Natural killer cell (primary cell): Measurements from ENCODE around the gene JPT2. TPM values are rescaled to one million over a fixed set of nuclear protein-coding genes. Genes with fewer than 3 reads are reported as not detected.

Experiments
- ATAC-seq, 3 donors: fragments of 150-1000 bp in 2 of 3; fragments of 200-7000 bp in 1 of 3; cut with Tn5 transposase; 1 replicate in 1 of 3; 2 replicates in 2 of 3; pipeline ENCODE4 v1.10.0; 2021; ENCODE audit warnings: mild to moderate bottlenecking in 2 of 3, moderate library complexity in 2 of 3
- DNase-seq, 2 donors: peaks; one replicate each; pipeline versions ENCODE4 v3.0.0 to v3.0.0-alpha.2; 2013 to 2021; ENCODE audit warnings: mixed read lengths in 1 of 2
- H3K27ac ChIP-seq: one replicate; pipeline ENCODE4 v1.5.1; 2013; ENCODE audit warnings: mild to moderate bottlenecking, low read length
- H3K27me3 ChIP-seq: one replicate; pipeline ENCODE4 v1.6.1; 2013; ENCODE audit warnings: low read length; ENCODE audit not compliant: control insufficient read depth, insufficient read depth
- H3K36me3 ChIP-seq: one replicate; pipeline ENCODE4 v1.6.1; 2013; ENCODE audit warnings: low read length; ENCODE audit not compliant: control insufficient read depth, insufficient read depth
- H3K4me1 ChIP-seq: one replicate; pipeline ENCODE4 v1.6.1; 2013; ENCODE audit warnings: low read length; ENCODE audit not compliant: control insufficient read depth, insufficient read depth
- H3K4me3 ChIP-seq: one replicate; pipeline ENCODE4 v1.5.1; 2013; ENCODE audit warnings: low read length
- H3K9me3 ChIP-seq: one replicate; pipeline ENCODE4 v1.6.1; 2013; ENCODE audit warnings: low read length; ENCODE audit not compliant: control insufficient read depth, insufficient read depth
- H3K27ac Mint-ChIP-seq, 2 donors: one replicate each; pipeline ENCODE4 v1.8.0; 2022; ENCODE audit warnings: mild to moderate bottlenecking in 2 of 2, mixed read lengths in 2 of 2, moderate library complexity in 1 of 2
- H3K27me3 Mint-ChIP-seq, 2 donors: one replicate each; pipeline ENCODE4 v1.8.0; 2022; ENCODE audit warnings: low read depth in 2 of 2, mixed read lengths in 2 of 2
- H3K36me3 Mint-ChIP-seq: one replicate; pipeline ENCODE4 v1.8.0; 2022; ENCODE audit warnings: mixed read lengths
- H3K4me1 Mint-ChIP-seq, 2 donors: one replicate each; pipeline ENCODE4 v1.8.0; 2022; ENCODE audit warnings: mixed read lengths in 2 of 2
- H3K4me3 Mint-ChIP-seq: one replicate; pipeline ENCODE4 v1.8.0; 2022; ENCODE audit warnings: mild to moderate bottlenecking, moderate library complexity, mixed read lengths
- H3K9me3 Mint-ChIP-seq, 2 donors: one replicate each; pipeline ENCODE4 v1.8.0; 2022; ENCODE audit warnings: mixed read lengths in 2 of 2
- WGBS: methylation state at CpG from one replicate; pipeline ENCODE4 v1.1.7; 2013; ENCODE audit warnings: missing lambda C conversion rate; ENCODE audit not compliant: insufficient coverage; 5-methylcytosine and 5-hydroxymethylcytosine counted together
- intact Hi-C: fragments of 100-400 bp; cut with micrococcal nuclease; formaldehyde crosslinking; loops from one replicate; pipeline ENCODE4 v1.14.2; 2022
- total RNA-seq, 4 donors: library from RNA; stranded (reverse); fragments of 120-200 nt in 1 of 4; gene quantifications; one replicate each; pipeline versions ENCODE4 v1.2.3 to v1.2.4, GENCODE V29; 2013 to 2022
- TF ChIP-seq, protein P1 (sequence below): fragments of 200-600 bp; IDR thresholded peaks from one replicate; pipeline ENCODE4 v1.8.0; 2022; ENCODE audit warnings: antibody characterized with exemption

The JPT2 gene
- total RNA-seq, 3 donors from 2014 or later (not counting 1 experiment from before 2014, with no cell fraction given): 12.2 to 28.4 (median 14.2) TPM

DNA sequence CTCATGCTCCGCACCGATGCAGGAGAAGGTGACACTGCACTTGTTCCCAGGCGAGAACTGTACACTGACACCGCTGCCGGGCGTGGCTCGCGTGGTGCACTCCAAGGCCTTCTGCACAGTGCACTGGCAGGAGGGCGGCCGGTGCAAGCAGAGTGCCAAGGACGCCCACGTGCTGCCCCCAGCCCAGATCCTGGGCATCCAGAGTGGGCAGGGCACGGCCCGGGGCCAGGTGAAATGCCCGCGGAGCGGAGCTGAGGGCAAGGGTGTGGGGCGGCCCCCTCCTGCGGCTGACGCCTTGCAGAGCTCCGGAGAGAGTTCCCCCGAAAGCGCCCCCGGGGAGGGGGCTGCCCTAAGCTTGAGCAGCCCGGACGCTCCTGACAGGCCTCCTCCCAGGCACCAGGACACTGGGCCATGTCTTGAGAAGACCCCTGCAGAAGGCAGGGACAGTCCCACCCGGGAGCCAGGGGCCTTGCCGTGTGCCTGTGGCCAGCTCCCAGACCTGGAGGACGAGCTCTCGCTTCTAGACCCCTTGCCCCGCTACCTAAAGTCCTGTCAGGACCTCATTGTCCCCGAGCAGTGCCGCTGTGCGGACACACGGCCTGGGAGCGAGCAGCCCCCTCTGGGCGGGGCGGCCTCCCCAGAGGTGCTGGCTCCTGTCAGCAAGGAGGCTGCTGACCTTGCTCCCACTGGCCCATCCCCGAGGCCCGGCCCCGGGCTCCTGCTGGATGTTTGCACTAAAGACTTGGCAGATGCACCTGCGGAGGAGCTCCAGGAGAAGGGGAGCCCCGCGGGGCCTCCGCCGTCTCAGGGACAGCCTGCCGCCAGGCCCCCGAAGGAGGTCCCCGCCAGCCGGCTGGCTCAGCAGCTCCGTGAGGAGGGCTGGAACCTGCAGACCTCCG is 21.9 kb upstream of the JPT2 start:
- Histone ChIP-seq H3K9me3 (no peaks in the 10 kb centered on the region), H3K4me3 (no peak overlapping the region), H3K27ac (no peak overlapping the region), H3K4me1 (no peaks in the 10 kb centered on the region), H3K36me3 (peaks cover 67% of the 10 kb centered on the region), H3K27me3 (no peaks in the 10 kb centered on the region)
- Mint-ChIP-seq H3K4me3 (no peak overlapping the region), H3K4me1 (peaks cover 4 to 18% of the 10 kb centered on the region in 2 donors), H3K36me3 (peaks cover 13% of the 10 kb centered on the region), H3K9me3 (no peaks in the 10 kb centered on the region), H3K27ac (no peak overlapping the region), H3K27me3 (no peaks in the 10 kb centered on the region)
- WGBS: 98% methylated on average over 52 of the region's 52 CpGs
- intact Hi-C loops: no loop called here
- DNase-seq: no peak
- ATAC-seq: no peak
- TF ChIP-seq, protein P1, sequence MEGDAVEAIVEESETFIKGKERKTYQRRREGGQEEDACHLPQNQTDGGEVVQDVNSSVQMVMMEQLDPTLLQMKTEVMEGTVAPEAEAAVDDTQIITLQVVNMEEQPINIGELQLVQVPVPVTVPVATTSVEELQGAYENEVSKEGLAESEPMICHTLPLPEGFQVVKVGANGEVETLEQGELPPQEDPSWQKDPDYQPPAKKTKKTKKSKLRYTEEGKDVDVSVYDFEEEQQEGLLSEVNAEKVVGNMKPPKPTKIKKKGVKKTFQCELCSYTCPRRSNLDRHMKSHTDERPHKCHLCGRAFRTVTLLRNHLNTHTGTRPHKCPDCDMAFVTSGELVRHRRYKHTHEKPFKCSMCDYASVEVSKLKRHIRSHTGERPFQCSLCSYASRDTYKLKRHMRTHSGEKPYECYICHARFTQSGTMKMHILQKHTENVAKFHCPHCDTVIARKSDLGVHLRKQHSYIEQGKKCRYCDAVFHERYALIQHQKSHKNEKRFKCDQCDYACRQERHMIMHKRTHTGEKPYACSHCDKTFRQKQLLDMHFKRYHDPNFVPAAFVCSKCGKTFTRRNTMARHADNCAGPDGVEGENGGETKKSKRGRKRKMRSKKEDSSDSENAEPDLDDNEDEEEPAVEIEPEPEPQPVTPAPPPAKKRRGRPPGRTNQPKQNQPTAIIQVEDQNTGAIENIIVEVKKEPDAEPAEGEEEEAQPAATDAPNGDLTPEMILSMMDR: no peak

DNA sequence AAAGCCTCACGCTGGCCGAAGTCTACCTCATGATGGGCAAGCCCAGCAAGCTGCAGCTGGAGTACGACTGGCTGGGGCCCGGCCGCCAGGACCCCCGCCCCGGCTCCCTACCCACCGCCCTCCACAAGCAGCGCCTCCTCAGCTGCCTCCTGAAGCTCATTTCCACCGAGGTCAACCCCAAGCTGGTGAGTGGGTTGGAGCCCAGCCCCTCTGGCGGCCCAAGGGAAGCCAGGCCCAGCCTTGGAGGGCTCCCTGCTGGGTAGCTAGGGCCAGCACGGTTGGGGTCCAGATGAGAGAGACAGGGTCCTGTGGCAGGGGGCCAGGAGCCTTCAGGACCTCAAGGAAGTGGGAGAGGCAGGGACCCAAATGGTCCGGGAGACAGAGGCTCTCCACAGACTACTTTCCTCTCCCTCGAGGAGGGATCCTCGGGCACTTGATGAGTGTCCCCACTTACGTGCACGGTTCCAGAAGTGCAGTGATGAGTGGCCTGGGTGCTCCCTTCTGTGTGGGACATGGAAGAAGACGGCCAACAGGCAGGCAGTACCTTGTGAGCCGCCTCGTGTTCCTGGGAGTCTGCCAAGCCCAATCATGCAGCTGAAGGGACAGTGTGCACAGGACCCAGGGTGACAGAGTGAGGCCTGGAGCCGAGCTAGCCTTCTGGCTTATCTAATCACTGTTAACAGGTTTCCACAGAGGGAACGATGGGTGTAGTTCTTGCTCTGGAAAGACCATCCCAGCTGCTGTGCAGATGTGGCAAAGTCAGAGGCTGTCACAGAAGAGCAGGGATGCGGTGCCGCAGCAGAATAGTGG is 21.1 kb upstream of the JPT2 start:
- Mint-ChIP-seq H3K4me3 (no peak overlapping the region), H3K4me1 (peaks cover 0 to 9% of the 10 kb centered on the region in 2 donors)
- H3K36me3 ChIP-seq: peaks cover 64% of the 10 kb centered on the region

DNA sequence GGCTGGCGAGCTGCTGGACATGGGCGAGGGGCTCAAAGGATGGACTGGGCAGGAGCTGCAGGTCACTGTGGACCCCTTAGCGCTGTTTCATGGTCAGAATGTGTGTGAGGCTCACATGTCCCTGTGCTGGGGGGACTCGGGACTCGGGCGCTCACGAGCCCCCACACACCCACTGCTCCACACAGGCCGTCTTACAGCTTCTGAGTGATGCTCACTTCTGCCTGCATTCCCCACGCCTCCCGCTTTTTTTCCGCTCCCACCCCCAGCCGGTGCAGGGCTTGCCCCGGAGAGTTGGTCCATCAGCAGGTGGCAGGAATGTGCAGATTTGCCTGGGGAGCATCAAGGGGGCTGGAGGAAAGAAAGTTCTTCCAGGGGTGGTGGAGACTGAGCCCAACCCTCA is 20.2 kb upstream of the JPT2 start:
- DNase-seq: no peak
- Histone ChIP-seq H3K27me3 (no peaks in the 10 kb centered on the region), H3K9me3 (no peaks in the 10 kb centered on the region), H3K4me1 (no peaks in the 10 kb centered on the region), H3K4me3 (no peak overlapping the region), H3K36me3 (peaks cover 64% of the 10 kb centered on the region), H3K27ac (no peak overlapping the region)
- H3K4me1 Mint-ChIP-seq: peaks cover 0 to 8% of the 10 kb centered on the region in 2 donors
- H3K36me3 Mint-ChIP-seq: peaks cover 13% of the 10 kb centered on the region
- peak overlapping the region in 1 of 2 donors; percentile 38 for H3K27ac Mint-ChIP-seq
- 90% methylated on average over 13 of the region's 13 CpGs for WGBS
- H3K9me3 Mint-ChIP-seq: no peaks in the 10 kb centered on the region
- TF ChIP-seq, protein P1: no peak
- ATAC-seq: no peak
- H3K27me3 Mint-ChIP-seq: no peaks in the 10 kb centered on the region
- no peak overlapping the region for H3K4me3 Mint-ChIP-seq
- intact Hi-C loops: no loop called here

More for the DNA sequence above, 21.1 kb upstream of the JPT2 start:
- 96% methylated on average over 24 of the region's 24 CpGs for WGBS
- Histone ChIP-seq H3K9me3 (no peaks in the 10 kb centered on the region), H3K27ac (no peak overlapping the region), H3K4me1 (no peaks in the 10 kb centered on the region), H3K4me3 (no peak overlapping the region), H3K27me3 (no peaks in the 10 kb centered on the region)
- ATAC-seq (no peak), DNase-seq (no peak)
- H3K27ac Mint-ChIP-seq: no peak overlapping the region
- peaks cover 13% of the 10 kb centered on the region for H3K36me3 Mint-ChIP-seq
- intact Hi-C loops: no loop called here
- TF ChIP-seq, protein P1: no peak
- H3K9me3 Mint-ChIP-seq: no peaks in the 10 kb centered on the region
- H3K27me3 Mint-ChIP-seq: no peaks in the 10 kb centered on the region
